ENCODE data around the gene DAB2IP.

Gene DAB2IP

DNA sequence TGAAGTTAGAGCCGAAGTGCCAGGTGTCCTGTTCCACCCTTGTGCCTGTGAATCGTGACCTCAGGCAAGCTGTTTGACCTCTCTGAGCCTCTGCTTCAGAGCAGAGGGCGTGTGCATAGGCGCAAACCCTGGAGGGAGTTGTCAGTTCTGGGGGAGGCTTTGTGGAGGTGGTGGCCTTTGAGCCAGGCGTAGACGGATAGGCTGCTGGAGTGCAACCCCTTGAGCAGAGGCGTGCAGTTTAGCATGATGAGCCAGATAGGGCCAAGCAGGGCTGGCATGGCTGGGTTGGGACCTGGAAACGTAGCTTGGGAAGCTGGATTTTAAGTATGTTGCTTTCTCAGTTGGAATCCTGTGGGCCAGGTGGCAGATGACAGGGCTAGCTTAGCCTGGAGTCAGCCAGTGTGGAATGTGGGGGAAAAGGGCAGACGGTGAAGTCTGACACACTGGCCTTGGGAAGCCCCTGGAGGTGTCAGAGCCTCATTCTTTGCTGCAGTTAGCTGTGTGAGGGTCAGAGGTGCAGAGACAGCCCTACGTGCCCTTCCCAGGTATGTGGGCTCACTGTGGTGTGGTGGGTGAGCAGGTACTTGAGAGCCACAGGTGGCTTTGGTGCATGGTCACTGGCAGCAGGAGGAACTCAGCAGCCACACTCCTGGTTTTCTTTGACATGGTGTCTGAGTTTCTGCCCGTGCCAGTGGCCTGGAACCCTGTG, 93.4 kb downstream of the DAB2IP start:
- no peak for DNase-seq (ENCODE audit: low read depth)

DNA sequence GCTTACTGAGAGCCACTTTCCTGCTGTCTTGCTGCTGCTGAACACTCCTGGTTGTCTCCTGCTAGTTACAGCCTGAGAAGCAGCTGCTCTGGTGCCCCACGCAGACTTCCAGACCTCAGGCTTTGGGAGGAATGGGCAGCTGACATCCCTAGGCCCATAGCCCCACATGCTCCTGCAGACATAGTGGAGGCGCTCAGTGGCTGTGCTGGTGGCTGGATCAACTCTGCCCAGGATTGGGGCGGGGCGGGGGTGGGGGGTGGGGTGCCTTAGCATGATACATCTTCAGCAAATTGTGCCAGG, 93.9 kb downstream of the DAB2IP start:
- DNase-seq (ENCODE audit: low read depth) = no peak

DNA sequence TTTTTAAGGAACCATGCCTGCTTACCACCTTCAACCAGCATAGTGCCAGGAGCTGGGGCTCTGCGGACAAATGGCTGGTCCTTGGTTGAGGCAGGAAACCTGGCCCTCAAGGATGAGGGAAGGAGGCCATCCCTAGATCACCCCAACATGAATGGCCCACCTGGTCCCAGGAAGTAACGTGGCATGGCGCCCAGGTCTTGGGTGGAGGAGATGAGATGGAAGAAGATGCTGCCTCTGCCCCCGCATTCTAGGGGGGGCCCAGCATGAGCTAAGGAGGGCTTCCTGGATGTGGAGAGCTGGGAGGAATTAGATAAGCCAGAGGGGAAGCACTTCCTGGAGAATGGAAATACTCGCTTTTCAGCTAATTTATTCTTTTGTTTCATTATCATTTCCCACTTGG, 95.0 kb downstream of the DAB2IP start:
- no peak for DNase-seq (ENCODE audit: low read depth)

DNA sequence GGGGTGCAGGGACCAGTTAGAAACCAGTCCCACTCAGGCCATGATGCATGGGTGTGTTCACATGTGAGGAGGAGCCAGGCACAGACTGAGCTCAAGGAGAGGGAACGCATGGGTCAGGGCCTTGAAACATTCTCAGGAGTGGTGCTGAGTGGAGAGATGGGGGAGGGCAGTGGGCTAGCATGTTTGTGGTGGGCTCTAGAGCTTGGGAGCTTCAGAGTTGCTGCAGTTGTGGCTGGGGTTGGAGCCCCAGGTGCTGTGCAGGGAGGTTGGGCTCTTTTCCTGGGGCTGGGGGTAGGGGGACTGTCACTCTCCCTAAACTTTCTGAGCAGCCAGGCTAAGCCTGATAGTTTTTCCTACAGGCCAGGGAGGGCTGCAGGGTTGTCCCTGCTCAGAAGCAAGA, 95.4 kb downstream of the DAB2IP start:
- no peak for DNase-seq (ENCODE audit: low read depth)

DNA sequence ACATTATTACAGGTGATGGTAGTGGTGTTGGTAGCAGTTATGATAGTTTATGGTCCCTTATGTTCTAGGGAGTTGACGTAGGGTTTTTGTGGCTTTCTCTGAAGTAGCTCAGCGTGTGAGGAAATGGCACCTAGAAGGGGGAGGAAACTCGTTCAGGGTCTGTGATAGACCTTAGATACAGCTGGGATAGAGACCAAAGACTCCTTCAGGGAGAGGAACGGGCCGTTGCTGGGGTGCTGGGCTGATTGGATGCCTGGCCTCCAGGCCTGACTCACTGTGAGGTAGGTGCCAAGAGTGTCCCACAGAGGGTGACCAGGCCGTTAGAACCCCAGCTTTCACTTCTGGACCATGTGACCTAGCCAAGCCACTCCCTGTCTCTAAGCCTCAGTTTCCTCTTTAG, 96.6 kb downstream of the DAB2IP start:
- DNase-seq (ENCODE audit: low read depth) = no peak

DNA sequence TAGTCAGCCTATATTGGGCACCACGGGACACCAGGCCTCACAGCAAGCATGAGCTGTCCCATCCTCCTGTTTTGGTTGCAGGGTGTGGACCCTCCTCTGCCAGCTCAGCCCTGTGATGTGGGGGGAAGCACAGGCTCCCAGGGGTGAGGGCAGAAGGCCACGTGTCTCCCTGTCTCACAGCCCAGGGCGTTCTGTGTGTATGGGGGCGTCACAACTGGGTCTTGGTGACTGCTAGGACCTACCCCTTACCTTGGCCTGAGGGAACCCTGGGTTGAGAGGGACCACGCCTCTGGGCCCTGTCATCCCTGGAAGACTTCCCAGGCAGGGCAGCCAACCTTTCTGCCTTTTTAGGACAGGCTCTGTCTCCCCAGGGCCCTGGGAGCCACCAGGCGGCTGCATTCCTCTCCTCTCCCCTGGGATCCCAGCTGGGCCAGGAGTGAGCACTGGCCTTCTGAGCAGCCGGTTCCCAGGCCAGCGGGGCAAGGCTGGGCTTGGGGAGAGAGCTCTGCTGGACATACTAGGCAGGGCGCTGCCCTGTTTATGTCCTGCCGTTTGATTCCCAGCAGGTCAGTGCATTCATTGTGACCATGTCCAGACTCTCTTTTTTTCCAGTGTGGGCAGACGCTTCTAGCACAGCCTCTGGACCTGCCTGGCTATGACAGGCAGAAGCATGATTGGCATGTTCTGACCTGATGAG, 97.4 kb downstream of the DAB2IP start:
- DNase-seq (ENCODE audit: low read depth) = no peak

DNA sequence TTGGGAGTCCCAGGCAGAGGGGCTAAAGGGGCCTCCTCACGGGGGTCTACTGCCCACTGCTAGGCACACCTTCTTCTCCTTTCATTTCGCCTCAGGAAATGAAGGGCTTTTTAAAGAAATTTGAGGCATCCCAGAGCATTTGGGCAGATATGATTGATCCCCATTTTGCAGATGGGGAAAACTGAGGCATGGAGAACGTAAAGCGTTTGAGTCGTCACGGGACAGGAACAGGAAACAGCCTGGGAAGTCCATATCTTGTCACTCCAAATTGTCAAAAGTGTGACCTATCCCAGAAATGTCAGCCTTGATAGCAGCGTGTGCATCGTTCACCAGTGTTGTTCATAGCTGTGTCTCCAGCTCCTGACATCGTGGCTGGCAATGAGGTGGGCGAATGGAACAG, 98.2 kb downstream of the DAB2IP start:
- no peak for DNase-seq (ENCODE audit: low read depth)

DNA sequence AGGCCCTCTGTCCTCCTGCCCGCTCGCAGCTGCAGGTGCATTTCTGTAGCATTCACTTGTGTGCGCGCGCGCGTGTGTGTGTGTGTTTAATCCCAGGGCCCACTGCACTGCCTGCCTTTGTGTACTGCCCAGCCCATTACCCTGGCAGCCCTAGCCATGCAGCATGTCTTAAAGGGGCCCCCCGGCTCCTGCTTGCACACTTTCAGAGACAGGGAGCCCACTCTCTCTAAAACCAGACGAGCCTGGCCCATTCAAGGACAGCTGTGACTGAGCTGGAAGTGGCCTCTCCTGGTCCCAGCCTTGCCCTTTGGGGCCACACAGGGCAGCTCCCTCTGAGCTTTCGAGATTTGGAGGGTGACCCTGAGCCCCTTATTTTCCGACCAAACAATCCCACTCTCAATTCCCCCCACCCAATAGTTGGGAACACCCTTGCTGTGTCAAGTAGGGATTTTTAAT, 98.9 kb downstream of the DAB2IP start:
- no peak for DNase-seq (ENCODE audit: low read depth)

DNA sequence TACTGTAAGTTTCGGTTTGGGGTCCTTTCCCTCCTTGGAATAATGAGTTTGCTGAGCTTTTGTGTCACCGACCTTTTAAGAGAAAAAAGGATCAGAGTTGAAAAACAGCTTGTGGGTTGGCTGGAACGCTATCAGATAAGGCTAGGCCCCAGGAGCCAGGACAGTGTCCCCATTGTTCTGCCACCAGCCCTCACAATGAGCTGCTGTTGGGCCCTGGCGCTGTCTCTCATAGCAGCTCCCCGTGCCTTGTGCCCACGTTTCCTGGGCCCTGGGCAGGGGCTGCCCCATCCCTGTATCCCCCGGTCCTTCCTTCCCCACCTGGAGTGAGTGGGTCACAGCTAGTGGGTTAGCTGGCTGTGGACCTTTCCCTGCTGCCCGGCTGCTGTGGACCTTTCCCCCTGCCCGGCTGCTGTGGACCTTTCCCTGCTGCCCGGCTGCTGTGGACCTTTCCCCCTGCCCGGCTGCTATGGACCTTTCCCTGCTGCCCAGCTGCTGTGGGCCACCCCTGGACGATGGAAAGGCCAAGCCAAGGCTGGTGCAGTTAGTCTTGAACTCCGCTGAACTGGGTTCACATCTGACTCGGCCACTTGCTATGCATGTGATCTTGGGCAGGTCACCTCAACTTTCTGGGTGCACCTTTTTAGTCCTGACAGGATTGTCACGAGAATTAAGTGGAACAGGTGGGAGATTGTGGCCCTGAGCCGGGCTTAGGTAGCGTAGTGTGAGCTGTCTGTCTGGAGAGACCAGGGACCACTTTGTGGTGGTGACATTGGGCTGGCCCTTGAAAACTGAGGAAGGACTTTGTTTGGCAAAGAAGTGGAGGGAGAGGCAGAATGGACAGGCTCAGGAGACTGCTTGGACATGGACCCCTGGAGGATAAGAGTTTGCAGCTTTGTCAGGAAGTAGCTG, 99.5 kb downstream of the DAB2IP start:
- no peak for DNase-seq (ENCODE audit: low read depth)

DNA sequence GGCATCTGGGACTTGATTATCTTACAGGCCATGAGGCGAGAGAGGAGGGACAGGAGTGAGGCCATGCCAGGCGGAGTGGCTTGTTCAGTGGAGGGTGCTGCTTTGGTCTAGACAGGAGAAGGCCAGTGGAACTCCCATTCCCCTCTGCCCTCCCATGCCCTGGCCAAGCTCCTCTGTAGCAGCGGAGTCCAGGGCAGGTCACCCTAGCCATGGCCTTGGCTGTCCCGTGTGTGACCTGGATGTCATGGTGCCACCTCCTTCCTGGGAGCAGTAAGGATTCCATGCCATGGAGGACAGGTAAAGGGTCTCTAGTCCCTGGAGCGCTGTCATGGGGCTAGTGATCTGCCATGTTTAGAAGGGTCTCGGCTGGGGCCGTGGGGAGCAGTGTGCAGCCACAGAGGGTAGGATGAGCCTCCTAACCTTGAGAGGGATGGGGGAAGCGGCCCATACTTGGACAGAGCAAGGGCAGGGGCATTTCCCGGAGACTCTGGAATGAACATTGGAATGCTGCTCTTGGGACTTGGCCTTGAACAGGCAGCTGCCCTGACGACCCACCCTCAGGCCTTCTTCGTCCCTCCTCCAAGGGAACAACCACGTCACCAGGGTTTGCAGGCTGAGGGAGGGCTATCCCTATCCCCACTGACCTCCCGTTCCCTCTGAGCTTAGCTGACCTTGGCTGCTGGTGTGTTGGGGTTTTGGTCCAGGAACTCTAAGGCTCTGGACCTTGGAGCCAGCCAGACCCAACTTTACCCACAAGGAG, 100.4 kb downstream of the DAB2IP start:
- DNase-seq (ENCODE audit: low read depth) = no peak

DNA sequence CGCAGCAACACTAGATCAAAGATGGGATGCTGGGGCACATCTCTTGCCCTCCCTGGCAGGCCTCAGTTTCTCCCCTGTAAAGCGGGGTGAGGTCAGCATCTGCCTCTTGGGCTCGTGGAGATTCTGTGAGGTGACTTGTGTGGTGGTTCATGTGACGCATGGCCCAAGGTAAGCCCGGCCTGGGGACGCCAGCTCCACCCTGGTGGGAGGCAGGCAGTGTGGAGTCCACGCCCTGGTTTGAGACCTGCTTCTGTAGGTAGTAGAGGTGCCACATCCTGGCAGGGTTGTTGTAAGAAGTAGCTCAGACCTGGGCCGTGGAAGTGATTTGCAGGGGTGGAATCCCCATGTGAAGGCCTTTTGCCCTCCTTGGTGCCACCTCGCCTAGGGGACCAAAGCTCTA, 101.5 kb downstream of the DAB2IP start:
- DNase-seq (ENCODE audit: low read depth) = no peak

DNA sequence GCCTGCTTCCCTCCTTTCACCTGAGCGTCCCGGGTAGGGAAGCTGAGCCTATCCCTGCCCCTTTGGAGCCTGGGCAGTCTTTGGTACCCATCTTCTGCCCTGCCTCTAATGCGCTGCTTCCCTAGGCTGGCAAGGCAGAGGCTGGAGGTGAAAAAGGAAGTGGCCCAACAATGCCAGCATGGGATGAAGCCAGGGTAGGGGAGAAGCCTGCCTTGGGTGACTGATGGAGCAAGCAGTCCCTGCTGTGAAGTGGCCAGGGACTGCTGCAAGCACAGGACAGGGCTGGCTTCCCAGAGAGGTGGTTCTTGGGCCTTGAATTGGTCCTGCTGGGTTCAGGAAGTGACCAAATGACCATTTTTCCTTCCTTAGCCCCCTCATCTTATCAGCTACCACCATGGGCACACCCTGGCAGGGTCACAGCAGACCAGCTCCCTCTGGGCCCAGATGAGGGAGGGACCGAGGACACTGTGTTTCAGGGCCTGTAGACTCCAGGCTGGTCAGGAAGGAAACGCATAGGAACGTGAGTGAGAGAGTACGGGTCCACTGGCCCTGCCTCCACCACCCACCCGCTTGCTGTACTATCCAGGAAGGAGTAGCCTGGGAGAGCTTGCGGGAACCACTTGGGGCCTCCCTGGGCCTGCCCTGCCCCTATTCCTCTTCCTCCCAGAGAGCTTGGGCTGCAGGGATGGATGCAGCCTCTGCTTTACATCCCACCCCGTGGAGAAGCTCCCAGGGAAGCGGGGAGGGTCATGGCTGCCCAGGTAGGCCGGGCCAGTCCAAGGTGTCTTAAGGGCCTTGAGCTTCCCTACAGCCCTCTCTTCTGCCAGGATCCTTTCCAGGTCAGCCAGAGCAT, 102.6 kb downstream of the DAB2IP start:
- DNase-seq (ENCODE audit: low read depth) = no peak

DNA sequence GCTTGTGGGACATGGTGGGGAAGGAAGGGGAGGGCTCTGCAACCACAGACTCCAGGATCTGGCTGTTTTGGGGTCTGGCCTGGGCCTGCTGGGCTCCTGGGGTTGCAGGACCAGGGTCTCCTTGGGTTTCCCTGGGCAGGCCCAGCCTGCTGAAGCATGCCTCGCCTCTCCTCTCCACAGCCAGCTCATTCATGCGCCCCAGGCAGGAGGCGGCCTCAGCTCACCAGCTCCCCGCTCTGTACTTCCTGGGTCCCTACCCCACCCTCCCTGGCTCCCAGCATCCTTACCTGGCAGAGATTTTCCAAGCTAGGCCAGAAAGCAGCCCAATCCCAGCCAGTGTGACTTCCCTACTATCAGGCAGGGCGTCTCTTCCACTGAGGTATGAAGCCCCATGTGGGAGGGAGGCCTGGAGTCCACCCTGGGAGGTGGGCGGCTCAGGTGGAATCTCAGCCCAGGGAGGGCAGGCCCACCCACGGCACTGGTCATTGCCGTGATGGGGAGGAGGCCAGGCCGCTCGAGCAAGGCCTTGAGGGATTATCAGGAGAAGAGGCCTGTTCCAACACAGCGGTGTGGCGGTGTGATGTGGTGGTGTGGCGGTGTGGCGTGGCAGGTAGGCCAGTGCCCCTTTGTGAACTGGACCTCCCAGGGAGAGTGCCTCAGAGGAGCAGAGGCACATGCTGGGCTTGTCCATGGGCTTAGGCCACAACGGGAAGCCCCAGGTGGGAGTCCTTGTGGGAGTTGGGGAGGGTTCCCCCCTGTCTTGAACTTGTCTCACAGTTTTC, 103.4 kb downstream of the DAB2IP start:
- DNase-seq (ENCODE audit: low read depth) = no peak

DNA sequence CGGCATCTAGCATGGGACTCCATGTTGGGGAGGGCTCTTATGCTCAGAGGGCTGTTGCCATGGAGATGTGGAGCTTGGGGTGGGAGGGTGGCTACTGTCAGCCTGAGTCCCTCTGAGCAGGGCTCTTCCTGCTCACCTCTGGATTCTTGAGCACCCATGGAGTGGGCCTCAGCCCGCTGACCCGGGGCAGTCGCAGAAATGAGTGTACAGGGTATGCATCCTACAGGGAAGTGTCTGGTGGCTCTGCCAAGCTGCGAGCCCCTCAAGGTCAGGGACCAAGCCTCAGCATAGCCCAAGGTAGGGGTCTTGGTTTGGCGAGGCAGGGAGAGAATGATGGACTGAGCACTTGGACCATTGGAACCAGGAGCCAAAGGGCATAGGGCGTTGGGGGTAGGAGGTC, 104.1 kb downstream of the DAB2IP start:
- DNase-seq (ENCODE audit: low read depth) = no peak

DNA sequence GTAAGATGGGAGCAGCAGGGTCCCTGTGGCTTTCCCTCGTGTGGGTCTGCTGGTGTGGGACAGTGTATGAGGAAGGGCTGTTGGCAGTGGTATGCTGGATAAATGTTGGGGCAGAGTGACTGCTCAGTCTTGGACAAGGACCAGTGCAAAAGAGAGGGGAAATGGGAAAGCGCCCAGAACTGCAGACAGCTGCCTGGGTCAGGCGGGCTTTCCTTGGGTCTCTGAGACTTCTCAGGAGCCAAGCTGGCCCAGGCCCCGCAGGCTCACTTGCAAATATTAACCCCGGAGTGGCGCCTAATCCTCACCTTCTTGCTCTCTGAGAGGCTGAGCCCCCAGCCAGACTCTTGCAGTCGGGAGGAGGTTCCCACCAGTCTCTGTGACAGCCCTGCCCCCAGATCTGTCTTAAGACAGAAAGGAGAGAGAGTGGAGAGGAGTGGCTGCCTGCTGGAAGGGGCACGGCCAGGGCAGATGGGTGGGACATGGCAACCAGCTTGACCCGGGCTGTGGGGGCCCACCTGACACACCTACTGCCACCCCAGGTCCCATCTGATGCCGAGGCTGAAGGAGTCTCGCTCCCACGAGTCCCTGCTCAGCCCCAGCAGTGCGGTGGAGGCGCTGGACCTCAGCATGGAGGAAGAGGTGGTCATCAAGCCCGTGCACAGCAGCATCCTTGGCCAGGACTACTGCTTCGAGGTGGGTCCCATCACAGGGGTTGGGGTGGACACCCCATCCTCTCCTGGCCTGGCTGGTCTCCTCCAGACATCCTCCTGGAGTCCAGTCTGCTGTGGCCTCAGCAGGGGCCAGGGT, 105.2 kb downstream of the DAB2IP start:
- no peak for DNase-seq (ENCODE audit: low read depth)

DNA sequence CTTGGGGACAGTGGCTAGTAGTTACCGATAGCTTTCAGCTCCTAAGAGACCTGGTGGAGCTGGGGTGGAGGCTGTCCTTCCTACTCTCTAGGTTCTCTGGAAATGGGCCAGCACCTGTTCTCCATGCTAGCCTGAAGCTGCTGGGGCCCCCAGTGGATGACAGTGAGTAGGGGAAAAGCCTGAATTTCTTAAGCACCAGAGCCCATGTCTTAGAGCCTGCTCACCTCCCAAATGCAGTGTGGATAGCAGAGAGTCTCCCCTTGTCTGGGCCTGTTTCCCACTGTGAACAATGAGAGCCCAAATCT, 105.8 kb downstream of the DAB2IP start:
- no peak for DNase-seq (ENCODE audit: low read depth)

DNA sequence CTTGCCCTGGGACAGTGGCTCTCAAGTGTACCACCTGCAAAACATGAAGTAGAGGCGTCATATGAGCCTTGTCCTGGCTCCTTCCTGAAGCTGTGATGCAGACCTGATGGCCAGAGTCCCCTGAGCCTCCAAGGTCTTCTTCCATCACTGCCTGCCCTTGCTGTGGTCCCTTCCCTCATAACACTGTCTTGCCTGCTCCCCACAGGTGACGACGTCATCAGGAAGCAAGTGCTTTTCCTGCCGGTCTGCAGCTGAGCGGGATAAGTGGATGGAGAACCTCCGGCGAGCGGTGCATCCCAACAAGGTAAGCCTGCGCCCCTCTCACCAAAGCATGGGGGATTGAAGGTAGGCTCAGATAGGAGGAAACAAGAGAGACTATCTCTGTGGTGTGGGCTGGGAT, 107.3 kb downstream of the DAB2IP start:
- no peak for DNase-seq (ENCODE audit: low read depth)

DNA sequence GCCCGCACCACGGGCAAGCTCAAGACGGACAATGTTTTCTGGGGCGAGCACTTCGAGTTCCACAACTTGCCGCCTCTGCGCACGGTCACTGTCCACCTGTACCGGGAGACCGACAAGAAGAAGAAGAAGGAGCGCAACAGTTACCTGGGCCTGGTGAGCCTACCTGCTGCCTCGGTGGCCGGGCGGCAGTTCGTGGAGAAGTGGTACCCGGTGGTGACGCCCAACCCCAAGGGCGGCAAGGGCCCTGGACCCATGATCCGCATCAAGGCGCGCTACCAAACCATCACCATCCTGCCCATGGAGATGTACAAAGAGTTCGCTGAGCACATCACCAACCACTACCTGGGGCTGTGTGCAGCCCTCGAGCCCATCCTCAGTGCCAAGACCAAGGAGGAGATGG, 108.6 kb downstream of the DAB2IP start:
- no peak for DNase-seq (ENCODE audit: low read depth)

DNA sequence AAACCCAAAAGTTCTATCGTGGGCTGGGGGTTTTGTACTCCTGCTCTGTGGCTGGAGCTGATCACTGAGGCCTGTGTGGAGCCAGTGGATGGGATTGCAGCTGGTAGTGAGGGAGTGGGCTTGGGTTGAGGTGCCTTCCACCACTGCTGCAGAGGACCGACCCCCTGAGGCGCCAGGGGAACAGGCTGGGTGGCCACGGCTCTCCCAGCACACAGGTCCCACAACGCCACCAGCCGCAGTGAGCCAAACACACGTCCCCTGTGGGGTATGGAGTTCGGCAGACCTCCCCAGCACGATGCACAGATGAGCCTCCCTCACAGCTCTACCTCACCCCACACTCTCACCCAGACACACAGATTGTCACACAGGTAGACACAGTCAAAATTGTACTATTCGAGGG, 109.1 kb downstream of the DAB2IP start:
- no peak for DNase-seq (ENCODE audit: low read depth)

DNA sequence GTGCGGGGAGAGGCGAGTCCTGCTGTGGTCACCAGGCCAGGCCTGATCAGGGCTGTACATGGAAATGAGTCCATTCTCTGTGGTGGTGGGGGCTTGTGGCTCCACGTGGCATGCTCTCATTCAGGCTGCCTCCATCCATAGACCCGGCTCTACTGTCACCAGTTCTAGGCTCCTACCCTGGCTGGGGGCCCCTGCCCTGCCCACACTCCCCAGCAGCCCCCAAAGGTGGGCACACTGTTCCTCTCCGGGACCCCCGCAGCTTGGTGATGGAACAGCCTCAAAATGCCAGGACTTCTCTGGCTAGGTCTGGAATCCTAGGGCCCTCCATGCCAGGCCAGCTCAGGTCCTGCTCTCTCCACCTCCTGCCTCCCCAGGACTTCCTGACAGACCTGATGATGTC, 111.7 kb downstream of the DAB2IP start:
- DNase-seq (ENCODE audit: low read depth) = no peak

Measured in fibroblast of the conjunctiva (primary cell).